Measurements from ENCODE around the gene LRRC63. TPM values are rescaled to one million over a fixed set of nuclear protein-coding genes. Genes with fewer than 3 reads are reported as not detected.
A peak's percentile ranks its signal among the peaks of the same experiment; 100 is the strongest.

LRRC63 gene
- total and polyA plus RNA-seq, 9 of the 15 experiments (the other 6 are each of a cell fraction or from before 2014, with no cell fraction given) = 0.07 to 0.41 (median 0.24) TPM; not detected in 1

DNA sequence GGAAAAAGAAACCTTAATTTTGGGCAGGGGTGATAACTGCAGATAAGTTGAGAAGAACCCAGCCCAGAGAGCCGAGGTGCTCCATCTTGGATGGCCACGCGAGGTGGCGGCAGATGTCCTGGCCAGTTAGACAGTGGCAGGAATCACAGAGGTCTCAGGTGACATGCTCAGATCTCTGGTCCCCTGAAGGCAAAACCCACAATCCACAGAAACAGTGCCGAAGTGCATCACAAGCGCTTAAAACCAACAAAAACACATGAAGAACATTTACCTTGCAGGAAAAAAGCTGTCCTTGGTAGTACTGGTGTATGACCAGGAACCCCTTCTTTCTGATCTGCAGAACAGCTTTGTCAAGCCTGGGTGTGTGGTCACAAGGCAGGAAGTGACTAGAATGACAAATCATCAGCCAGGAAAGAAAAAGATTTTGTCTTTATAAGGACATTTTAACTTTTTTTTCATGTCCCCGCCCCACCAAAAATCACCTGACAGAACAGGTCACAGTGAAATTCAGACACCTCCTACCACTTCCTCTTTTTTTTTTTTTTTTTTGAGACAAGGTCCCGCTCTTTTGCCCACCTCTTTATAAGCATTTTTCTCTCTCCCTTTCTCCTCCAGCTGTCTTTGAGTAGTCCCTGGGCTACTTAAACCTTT lies 29.8 kb upstream of the LRRC63 start, which contains the start of gene LCP1 (continued):
- TF ChIP-seq MAZ (CRISPR knock-in tag; conservative IDR thresholded peaks at IDR 0.05 in 1 of 2, IDR thresholded peaks at IDR 0.05 in 1 of 2) (0 out of 4 replicates have a peak, but pooled peaks of 1 of the 2 experiments have one; percentile 28), ATF1 (CRISPR knock-in tag; IDR thresholded peaks at IDR 0.05) (no peak), ATF1 (tag; IDR thresholded peaks at IDR 0.05) (peak; percentile 71), SMARCE1 (IDR thresholded peaks at IDR 0.05) (peak; percentile 53; the same call in 1 of the 2 replicates), ZNF316 (IDR thresholded peaks at IDR 0.05) (peak; percentile 24; the same call in 1 of the 2 replicates), TBL1XR1 (IDR thresholded peaks at IDR 0.05; ENCODE audit: low read length in 2 of 2) (0 out of 4 replicates have a peak, but pooled peaks of 1 of the 2 experiments have one; percentile 8), POLR2AphosphoS5 (IDR thresholded peaks at IDR 0.05; ENCODE audit: control insufficient read depth, insufficient read depth, low read depth, low read length) (peak; percentile 76)
- TF ChIP-seq, protein P1, sequence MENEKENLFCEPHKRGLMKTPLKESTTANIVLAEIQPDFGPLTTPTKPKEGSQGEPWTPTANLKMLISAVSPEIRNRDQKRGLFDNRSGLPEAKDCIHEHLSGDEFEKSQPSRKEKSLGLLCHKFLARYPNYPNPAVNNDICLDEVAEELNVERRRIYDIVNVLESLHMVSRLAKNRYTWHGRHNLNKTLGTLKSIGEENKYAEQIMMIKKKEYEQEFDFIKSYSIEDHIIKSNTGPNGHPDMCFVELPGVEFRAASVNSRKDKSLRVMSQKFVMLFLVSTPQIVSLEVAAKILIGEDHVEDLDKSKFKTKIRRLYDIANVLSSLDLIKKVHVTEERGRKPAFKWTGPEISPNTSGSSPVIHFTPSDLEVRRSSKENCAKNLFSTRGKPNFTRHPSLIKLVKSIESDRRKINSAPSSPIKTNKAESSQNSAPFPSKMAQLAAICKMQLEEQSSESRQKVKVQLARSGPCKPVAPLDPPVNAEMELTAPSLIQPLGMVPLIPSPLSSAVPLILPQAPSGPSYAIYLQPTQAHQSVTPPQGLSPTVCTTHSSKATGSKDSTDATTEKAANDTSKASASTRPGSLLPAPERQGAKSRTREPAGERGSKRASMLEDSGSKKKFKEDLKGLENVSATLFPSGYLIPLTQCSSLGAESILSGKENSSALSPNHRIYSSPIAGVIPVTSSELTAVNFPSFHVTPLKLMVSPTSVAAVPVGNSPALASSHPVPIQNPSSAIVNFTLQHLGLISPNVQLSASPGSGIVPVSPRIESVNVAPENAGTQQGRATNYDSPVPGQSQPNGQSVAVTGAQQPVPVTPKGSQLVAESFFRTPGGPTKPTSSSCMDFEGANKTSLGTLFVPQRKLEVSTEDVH (IDR thresholded peaks at IDR 0.05; ENCODE audit: low read depth, partially characterized antibody) = no peak
- TF ChIP-seq, protein P2, sequence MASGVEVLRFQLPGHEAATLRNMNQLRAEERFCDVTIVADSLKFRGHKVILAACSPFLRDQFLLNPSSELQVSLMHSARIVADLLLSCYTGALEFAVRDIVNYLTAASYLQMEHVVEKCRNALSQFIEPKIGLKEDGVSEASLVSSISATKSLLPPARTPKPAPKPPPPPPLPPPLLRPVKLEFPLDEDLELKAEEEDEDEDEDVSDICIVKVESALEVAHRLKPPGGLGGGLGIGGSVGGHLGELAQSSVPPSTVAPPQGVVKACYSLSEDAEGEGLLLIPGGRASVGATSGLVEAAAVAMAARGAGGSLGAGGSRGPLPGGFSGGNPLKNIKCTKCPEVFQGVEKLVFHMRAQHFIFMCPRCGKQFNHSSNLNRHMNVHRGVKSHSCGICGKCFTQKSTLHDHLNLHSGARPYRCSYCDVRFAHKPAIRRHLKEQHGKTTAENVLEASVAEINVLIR (CRISPR knock-in tag; IDR thresholded peaks at IDR 0.05) = no peak
- TF ChIP-seq, protein P3, sequence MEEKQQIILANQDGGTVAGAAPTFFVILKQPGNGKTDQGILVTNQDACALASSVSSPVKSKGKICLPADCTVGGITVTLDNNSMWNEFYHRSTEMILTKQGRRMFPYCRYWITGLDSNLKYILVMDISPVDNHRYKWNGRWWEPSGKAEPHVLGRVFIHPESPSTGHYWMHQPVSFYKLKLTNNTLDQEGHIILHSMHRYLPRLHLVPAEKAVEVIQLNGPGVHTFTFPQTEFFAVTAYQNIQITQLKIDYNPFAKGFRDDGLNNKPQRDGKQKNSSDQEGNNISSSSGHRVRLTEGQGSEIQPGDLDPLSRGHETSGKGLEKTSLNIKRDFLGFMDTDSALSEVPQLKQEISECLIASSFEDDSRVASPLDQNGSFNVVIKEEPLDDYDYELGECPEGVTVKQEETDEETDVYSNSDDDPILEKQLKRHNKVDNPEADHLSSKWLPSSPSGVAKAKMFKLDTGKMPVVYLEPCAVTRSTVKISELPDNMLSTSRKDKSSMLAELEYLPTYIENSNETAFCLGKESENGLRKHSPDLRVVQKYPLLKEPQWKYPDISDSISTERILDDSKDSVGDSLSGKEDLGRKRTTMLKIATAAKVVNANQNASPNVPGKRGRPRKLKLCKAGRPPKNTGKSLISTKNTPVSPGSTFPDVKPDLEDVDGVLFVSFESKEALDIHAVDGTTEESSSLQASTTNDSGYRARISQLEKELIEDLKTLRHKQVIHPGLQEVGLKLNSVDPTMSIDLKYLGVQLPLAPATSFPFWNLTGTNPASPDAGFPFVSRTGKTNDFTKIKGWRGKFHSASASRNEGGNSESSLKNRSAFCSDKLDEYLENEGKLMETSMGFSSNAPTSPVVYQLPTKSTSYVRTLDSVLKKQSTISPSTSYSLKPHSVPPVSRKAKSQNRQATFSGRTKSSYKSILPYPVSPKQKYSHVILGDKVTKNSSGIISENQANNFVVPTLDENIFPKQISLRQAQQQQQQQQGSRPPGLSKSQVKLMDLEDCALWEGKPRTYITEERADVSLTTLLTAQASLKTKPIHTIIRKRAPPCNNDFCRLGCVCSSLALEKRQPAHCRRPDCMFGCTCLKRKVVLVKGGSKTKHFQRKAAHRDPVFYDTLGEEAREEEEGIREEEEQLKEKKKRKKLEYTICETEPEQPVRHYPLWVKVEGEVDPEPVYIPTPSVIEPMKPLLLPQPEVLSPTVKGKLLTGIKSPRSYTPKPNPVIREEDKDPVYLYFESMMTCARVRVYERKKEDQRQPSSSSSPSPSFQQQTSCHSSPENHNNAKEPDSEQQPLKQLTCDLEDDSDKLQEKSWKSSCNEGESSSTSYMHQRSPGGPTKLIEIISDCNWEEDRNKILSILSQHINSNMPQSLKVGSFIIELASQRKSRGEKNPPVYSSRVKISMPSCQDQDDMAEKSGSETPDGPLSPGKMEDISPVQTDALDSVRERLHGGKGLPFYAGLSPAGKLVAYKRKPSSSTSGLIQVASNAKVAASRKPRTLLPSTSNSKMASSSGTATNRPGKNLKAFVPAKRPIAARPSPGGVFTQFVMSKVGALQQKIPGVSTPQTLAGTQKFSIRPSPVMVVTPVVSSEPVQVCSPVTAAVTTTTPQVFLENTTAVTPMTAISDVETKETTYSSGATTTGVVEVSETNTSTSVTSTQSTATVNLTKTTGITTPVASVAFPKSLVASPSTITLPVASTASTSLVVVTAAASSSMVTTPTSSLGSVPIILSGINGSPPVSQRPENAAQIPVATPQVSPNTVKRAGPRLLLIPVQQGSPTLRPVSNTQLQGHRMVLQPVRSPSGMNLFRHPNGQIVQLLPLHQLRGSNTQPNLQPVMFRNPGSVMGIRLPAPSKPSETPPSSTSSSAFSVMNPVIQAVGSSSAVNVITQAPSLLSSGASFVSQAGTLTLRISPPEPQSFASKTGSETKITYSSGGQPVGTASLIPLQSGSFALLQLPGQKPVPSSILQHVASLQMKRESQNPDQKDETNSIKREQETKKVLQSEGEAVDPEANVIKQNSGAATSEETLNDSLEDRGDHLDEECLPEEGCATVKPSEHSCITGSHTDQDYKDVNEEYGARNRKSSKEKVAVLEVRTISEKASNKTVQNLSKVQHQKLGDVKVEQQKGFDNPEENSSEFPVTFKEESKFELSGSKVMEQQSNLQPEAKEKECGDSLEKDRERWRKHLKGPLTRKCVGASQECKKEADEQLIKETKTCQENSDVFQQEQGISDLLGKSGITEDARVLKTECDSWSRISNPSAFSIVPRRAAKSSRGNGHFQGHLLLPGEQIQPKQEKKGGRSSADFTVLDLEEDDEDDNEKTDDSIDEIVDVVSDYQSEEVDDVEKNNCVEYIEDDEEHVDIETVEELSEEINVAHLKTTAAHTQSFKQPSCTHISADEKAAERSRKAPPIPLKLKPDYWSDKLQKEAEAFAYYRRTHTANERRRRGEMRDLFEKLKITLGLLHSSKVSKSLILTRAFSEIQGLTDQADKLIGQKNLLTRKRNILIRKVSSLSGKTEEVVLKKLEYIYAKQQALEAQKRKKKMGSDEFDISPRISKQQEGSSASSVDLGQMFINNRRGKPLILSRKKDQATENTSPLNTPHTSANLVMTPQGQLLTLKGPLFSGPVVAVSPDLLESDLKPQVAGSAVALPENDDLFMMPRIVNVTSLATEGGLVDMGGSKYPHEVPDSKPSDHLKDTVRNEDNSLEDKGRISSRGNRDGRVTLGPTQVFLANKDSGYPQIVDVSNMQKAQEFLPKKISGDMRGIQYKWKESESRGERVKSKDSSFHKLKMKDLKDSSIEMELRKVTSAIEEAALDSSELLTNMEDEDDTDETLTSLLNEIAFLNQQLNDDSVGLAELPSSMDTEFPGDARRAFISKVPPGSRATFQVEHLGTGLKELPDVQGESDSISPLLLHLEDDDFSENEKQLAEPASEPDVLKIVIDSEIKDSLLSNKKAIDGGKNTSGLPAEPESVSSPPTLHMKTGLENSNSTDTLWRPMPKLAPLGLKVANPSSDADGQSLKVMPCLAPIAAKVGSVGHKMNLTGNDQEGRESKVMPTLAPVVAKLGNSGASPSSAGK (IDR thresholded peaks at IDR 0.05) = no peak; the same call in 1 of the 2 replicates

All from K562 (cell line).